Keratinocyte (primary cell): ENCODE data around the gene DCLK1.

Source experiments
- CTCF ChIP-seq, 3 experiments: IDR thresholded peaks in 1 of 3; conservative IDR thresholded peaks in 1 of 3; optimal IDR thresholded peaks in 1 of 3; 2 replicates in 2 of 3; 3 replicates in 1 of 3; pipeline versions ENCODE3 to v1.5.1; 2011; ENCODE audit warnings: low read length in 3 of 3, mild to moderate bottlenecking in 3 of 3, moderate library complexity in 2 of 3, control low read depth in 1 of 3, inconsistent platforms in 1 of 3; ENCODE audit not compliant: insufficient read depth in 2 of 3; ENCODE audit errors: extremely low read depth in 1 of 3
- EZH2 ChIP-seq: IDR thresholded peaks from one replicate; pipeline ENCODE4 v1.6.1; 2012; ENCODE audit warnings: inconsistent platforms, mild to moderate bottlenecking, low read length, moderate library complexity

GRCh38 chr13:35979361-35979951 is 151.7 kb downstream of the DCLK1 start:
- TF ChIP-seq CTCF (optimal IDR thresholded peaks at IDR 0.05 in 1 of 3, IDR thresholded peaks at IDR 0.05 in 1 of 3, conservative IDR thresholded peaks at IDR 0.05 in 1 of 3; ENCODE audit: extremely low read depth in 1 of 3, insufficient read depth in 2 of 3, low read length in 3 of 3) (no peak), EZH2 (no peak)
